Activated CD8-positive, alpha-beta memory T cell treated with anti-CD3 and anti-CD28 coated beads for 48 hours (primary cell): ENCODE measurements around the gene ABHD1.
"Not testable (repeated sequence)": the region's sequence is repeated elsewhere in the genome, so short reads cannot be mapped to it uniquely, and the experiment has no call there.

Source experiments
- DNase-seq, 3 experiments: peaks; one replicate each; pipeline ENCODE4 v3.0.0-alpha.2; 2020; ENCODE audit warnings: low read depth in 2 of 3, low spot score in 2 of 3

Gene ABHD1

DNA sequence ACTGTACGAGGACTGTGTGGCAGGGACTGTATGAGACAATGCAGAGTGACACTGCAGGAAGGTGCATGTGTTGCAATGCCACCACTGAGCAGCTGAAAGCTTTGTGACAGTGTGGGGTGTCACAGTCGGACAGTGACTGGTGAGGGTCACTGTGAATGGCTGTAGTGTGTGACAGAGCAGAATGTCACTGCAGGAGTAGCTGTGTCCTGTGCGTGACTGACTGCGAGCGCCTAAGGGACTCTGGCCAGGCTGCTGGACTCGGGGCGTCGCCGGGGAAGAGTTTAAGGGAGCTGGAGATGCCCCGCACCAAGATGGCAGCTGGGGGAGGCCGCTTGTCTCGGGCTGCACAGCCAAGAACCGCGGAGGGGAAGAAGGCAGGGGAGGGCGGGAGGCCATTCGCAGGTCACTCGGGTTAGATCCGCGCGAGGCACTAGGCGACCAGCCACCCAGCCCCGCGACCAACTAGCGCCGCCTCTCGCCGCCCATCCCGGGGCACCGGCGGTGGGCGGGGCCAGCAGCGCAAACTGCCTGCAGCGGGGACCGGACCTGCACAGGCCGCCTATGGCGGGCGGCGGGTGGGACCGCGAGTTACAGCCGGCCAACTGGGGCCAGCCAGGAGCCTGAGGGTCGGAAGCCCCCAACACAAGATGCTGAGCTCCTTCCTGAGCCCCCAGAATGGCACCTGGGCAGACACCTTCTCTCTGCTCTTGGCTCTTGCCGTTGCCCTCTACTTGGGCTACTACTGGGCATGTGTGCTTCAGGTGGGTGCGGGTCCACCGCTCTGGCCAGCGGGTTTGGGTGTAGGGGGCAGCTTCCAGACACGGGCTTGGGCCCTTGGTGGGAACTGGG lies at the start of gene ABHD1:
Gene ABHD1 (plus strand): TSS at position 514 of the 849 bp plus-strand sequence. CDS start 134 bp downstream, at position 648.
- DNase-seq, result peak in 2 of 3 experiments; percentile 30 to 42

GRCh38 chr2:27074738-27075565 lies 48.7 kb upstream of the ABHD1 start:
- no peak for DNase-seq

DNA sequence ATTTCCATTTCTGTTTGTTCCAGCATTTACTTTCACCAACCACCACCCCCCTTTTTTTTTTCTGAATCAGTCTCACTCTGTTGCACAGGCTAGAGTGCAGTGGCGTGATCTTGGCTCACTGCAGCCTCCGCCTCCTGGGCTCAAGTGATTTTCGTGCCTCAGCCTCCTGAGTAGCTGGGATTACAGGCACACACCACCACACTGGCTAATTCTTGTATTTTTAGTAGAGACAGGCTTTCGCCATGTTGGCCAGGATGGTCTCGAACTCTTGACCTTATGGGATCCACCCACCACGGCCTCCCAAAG lies 48.1 kb upstream of the ABHD1 start:
- not testable (repeated sequence) for DNase-seq

- DNase-seq, result no peak
Measured at GRCh38 chr2:27076323-27076722, 47.3 kb upstream of the ABHD1 start.

- no peak for DNase-seq
Measured at GRCh38 chr2:27077231-27077630, 46.4 kb upstream of the ABHD1 start.

DNA sequence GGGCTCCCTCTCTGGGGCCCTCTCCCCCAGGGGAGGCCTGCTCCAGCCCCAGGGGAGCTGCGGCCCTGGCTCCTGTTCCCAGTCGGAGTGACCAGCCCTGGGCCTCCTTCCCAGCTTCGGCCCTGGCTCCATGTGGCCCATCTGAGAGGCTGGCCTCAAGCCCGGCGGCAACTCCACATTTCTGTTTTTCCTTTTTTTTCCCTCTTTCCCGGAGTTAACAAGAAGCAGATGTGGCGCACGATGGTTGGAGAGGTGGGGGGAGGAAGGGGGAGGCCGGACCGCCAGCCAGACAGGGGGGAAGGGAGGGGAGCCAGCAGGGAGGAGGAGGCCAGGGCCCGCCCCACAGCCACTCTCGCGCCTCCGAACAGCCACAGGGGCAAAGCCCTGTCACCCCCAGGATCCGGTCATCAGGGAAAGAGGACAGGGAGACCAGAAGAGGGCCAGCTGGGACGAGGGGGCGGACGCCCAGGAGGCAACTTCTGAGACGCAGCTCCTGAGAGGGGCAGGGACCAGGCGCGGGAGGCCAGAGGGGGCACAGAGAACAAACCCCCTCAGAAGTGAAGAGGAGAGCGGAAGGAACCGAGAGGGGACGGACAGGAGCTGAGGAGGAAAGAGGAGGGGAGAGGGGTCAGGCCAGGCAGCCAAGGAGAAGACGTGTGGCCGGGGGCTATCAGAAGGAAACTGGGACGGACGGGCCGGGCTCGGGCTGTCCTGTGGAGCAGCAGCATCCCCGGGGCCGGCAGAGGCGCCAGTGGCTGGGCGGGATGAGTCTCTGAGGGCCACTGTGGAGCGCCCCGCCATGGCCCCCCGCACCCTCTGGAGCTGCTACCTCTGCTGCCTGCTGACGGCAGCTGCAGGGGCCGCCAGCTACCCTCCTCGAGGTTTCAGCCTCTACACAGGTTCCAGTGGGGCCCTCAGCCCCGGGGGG lies 45.1 kb upstream of the ABHD1 start, which contains the start of gene EMILIN1:
Gene EMILIN1 (plus strand): TSS at position 349 of the 928 bp plus-strand sequence. CDS start 451 bp downstream, at position 800.
- no peak for DNase-seq

DNA sequence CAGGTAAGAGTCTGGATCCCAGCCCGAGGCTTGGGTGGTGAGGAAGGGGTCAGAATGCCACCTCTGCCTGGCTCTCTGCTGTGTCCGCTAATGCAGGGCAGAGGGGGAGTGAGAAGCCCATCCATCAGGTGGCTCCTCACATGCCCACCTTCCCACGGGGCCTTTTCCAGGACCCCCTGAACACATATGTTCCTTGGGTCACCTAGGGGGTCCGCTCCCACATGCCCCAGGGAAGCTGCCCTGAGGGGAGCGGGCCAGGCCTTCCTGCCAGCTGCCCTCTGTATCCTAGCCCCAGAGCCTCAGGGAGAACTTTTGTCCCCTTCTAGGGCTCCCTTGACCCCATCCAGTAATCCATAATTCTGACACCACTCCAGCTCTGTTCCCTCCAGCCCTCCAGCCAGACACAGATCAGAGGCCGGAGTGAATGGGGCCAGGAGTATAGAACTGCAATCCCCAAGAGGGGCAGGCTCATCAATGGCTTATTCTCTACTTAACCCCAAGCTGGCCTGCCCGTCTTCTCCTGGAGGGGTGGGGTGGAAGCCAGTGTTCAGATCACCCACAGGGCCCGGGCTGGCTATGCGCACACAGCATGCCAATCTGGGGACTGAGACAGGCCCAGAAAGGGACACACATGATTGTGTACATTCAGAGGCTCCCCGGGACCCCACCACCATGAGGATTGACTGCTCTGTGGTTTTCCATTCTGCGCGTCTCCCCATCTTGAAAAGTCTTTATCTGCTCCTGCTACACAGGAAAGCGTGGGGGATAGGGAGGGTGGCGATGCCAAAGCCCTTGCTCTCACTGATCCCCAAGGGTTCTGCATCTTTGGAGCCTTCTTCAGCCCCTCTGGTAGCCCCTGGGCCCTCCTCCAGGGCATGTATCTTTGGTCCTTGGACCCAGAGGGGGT lies 44.1 kb upstream of the ABHD1 start:
- no peak for DNase-seq

- DNase-seq, result no peak
Measured at GRCh38 chr2:27080140-27080469, 43.5 kb upstream of the ABHD1 start.

- no peak for DNase-seq
Measured at GRCh38 chr2:27080603-27080936, 43.0 kb upstream of the ABHD1 start.

DNA sequence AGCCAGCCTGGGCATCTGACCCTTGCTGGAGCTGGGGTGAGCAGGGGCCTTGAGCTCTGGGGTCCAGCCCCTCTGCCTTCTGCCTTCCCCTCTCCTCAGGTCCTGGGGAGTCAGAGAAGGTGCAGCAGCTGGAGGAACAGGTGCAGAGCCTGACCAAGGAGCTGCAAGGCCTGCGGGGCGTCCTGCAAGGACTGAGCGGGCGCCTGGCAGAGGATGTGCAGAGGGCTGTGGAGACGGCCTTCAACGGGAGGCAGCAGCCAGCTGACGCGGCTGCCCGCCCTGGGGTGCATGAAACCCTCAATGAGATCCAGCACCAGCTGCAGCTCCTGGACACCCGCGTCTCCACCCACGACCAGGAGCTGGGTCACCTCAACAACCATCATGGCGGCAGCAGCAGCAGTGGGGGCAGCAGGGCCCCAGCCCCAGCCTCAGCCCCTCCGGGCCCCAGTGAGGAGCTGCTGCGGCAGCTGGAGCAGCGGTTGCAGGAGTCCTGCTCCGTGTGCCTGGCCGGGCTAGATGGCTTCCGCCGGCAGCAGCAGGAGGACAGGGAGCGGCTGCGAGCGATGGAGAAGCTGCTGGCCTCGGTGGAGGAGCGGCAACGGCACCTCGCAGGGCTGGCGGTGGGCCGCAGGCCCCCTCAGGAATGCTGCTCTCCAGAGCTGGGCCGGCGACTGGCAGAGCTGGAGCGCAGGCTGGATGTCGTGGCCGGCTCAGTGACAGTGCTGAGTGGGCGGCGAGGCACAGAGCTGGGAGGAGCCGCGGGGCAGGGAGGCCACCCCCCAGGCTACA lies 41.4 kb upstream of the ABHD1 start:
- DNase-seq, result no peak

- DNase-seq, result no peak
Measured at GRCh38 chr2:27082773-27083409, 40.7 kb upstream of the ABHD1 start.

DNA sequence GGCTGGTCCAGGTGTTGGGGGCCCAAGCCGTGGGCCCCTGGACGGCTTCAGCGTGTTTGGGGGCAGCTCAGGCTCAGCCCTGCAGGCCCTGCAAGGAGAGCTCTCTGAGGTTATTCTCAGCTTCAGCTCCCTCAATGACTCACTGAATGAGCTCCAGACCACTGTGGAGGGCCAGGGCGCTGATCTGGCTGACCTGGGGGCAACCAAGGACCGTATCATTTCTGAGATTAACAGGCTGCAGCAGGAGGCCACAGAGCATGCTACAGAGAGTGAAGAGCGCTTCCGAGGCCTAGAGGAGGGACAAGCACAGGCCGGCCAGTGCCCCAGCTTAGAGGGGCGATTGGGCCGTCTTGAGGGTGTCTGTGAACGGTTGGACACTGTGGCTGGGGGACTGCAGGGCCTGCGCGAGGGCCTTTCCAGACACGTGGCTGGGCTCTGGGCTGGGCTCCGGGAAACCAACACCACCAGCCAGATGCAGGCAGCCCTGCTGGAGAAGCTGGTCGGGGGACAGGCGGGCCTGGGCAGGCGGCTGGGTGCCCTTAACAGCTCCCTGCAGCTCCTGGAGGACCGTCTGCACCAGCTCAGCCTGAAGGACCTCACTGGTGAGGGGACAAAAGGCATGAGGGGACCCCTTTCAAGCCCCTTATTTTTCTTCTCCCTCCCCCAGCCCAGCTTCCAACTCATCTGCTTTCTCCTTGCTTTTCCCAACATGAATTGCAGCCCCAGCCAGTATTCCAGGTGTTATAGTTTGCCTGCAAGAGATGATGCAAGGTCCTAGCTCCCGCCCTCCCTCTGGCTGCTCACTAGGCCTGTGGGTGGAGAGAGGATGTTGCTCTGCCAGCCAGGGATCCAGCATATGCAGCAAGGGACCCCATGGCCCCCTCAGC lies 40.0 kb upstream of the ABHD1 start:
- no peak for DNase-seq

DNA sequence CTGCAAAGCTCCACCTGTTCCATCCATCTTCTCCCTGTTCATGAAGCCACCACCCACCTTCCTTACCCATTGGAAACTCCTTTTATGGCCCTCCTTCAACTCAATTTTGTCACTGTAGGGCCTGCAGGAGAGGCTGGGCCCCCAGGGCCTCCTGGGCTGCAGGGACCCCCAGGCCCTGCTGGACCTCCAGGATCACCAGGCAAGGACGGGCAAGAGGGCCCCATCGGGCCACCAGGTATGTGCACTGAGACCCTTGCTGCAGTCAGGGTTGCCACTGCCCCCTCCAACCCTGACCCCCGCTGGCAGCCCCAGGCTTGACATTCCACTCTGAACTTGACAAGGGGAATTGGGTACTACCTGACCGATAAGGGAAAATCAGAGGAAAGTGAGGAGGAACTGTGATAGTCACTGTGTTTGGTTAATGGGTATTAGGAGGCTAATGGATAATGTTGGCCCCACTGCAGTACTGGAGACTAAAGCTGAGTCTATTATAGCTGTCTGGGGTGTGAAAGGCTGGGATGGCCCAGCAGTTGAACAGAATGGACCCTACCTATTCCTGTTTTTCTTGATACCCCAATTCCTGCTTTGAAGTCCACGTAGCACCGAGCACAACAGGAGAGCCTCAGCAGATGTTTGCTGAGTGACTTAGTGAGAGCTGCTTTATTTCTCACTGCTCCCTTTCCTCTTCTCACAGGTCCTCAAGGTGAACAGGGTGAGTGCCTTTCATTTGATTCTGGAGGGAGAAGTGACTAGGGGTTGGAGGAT lies 39.1 kb upstream of the ABHD1 start:
- no peak for DNase-seq

GRCh38 chr2:27085062-27085672 lies 38.4 kb upstream of the ABHD1 start:
- DNase-seq, result no peak

- peak in 1 of 3 experiments; percentile 40 for DNase-seq
Measured at GRCh38 chr2:27085673-27086089, 37.9 kb upstream of the ABHD1 start.

DNA sequence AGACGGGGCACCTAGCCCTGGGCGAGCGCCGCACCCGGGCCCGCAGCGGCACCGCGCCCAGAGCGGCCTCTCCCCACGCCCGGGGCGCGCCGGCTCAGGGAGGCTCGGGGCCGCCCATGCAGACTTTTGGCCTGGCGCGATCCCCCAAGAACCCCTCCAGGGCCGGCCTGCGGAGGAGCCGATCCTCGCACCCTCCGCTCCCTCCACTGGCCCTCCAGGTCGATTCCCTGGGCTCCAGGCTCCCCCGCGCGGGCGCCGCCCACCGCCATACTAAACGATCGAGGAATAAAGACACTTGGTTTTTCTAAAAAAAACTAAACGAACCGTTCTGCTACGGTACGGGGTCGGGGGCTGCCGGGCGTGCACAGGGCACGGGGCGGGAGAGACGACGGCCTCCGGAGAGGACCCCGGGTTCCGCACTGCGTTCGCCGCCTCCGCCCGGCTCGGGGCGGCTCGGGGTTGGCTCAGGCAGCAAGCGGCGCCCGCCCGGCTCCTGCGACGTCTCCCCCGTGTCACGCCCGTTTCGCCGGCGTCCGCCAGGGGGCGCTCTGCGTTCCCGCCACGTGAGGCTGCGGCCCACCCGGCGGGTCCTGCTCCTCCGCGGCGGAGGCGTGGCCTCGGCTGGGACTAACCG lies 37.4 kb upstream of the ABHD1 start:
- DNase-seq, result peak; percentile 96 to 99 (median 98)
